HG03520 (cell line): ENCODE data around the gene ZNF521.
A peak's percentile ranks its signal among the peaks of the same experiment; 100 is the strongest.

Experiments
- ATAC-seq: cut with Tn5 transposase; IDR thresholded peaks from one replicate; pipeline ENCODE4 v1.9.1; 2021; ENCODE audit warnings: mild to moderate bottlenecking, moderate library complexity; ENCODE audit not compliant: unreplicated experiment

The ZNF521 gene

GRCh38 chr18:25351777-25352628, at the start of gene ZNF521:
Gene ZNF521, minus strand, starts transcription at chr18:25352166. Its CDS starts 1,220 bp downstream, at chr18:25350946.
- ATAC-seq = peak; percentile 73

- no peak for ATAC-seq
Measured at GRCh38 chr18:25399554-25399953, 47.6 kb upstream of the ZNF521 start.

- no peak for ATAC-seq
Measured at GRCh38 chr18:25392192-25392591, 40.2 kb upstream of the ZNF521 start.

GRCh38 chr18:25373432-25374179, 21.6 kb upstream of the ZNF521 start:
- ATAC-seq = no peak

GRCh38 chr18:25370391-25370790, 18.4 kb upstream of the ZNF521 start:
- no peak for ATAC-seq

GRCh38 chr18:25365242-25365641, 13.3 kb upstream of the ZNF521 start:
- ATAC-seq = no peak

- no peak for ATAC-seq
Measured at GRCh38 chr18:25364732-25365131, 12.8 kb upstream of the ZNF521 start.

- ATAC-seq = no peak
Measured at GRCh38 chr18:25360301-25360899, 8.4 kb upstream of the ZNF521 start.

GRCh38 chr18:25353080-25353479, 1.1 kb upstream of the ZNF521 start:
- no peak for ATAC-seq

- no peak for ATAC-seq
Measured at GRCh38 chr18:25352629-25353005, 651 bp upstream of the ZNF521 start.

GRCh38 chr18:25351280-25351775, 638 bp downstream of the ZNF521 start:
- ATAC-seq = no peak

GRCh38 chr18:25350489-25351251, 1.3 kb downstream of the ZNF521 start:
- ATAC-seq = no peak

- no peak for ATAC-seq
Measured at GRCh38 chr18:25349926-25350487, 2.0 kb downstream of the ZNF521 start.

GRCh38 chr18:25349131-25349925, 2.6 kb downstream of the ZNF521 start:
- ATAC-seq = no peak

GRCh38 chr18:25348386-25349130, 3.4 kb downstream of the ZNF521 start:
- no peak for ATAC-seq

GRCh38 chr18:25346561-25346960, 5.4 kb downstream of the ZNF521 start:
- no peak for ATAC-seq

GRCh38 chr18:25345081-25345866, 6.7 kb downstream of the ZNF521 start:
- no peak for ATAC-seq

- no peak for ATAC-seq
Measured at GRCh38 chr18:25341831-25342230, 10.1 kb downstream of the ZNF521 start.
